ENCODE measurements around the gene CLVS2.

DNA sequence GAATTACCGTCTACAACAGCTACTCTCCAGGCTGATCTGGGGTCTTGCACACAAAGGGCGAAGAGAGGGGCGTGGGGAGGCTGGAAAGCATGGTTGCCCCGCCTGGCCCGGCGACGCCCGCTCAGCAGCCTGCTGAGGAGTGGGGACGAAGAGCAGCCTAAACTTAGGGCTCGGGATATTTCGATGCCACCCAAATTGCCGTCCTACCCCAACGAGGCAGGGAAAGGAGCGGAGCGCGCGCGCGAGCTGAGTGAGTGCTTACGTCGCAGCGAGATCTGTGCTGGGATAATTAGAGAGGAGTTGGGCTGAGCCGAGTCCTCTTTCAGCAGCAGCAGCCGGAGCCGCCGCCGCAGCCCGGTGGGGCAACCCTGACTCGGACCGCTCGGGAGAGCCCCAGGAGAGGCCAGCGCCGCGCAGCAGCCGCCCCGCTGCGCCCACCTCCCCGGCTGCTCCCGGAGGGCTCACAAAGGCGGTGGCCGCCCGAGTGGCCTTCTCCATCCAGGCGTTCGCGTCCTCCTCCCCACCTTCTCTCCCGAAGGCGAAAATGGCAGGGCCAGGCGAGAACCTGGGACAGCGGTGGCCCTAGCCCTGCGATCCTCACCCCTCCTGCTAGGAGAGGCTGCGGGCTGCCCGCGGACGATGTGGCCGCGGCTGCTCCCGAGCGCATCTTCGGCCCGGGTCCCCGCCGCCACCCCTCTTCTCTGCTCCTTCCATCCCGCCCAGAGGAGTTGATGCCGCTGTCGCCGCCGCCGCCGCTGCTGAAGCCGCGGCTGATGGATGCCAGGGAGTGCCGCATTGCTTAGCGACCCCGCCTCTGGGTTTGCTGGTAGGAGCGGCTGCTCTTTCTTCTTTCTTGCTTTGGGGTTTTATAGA lies at the start of gene CLVS2:
- TF ChIP-seq EZH2 (IDR thresholded peaks at IDR 0.05; ENCODE audit: low read length) = peak; percentile 92
- TF ChIP-seq, protein P1, sequence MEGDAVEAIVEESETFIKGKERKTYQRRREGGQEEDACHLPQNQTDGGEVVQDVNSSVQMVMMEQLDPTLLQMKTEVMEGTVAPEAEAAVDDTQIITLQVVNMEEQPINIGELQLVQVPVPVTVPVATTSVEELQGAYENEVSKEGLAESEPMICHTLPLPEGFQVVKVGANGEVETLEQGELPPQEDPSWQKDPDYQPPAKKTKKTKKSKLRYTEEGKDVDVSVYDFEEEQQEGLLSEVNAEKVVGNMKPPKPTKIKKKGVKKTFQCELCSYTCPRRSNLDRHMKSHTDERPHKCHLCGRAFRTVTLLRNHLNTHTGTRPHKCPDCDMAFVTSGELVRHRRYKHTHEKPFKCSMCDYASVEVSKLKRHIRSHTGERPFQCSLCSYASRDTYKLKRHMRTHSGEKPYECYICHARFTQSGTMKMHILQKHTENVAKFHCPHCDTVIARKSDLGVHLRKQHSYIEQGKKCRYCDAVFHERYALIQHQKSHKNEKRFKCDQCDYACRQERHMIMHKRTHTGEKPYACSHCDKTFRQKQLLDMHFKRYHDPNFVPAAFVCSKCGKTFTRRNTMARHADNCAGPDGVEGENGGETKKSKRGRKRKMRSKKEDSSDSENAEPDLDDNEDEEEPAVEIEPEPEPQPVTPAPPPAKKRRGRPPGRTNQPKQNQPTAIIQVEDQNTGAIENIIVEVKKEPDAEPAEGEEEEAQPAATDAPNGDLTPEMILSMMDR (optimal IDR thresholded peaks at IDR 0.05 in 1 of 3, IDR thresholded peaks at IDR 0.05 in 1 of 3, conservative IDR thresholded peaks at IDR 0.05 in 1 of 3; ENCODE audit: extremely low read depth in 1 of 3, insufficient read depth in 2 of 3, low read length in 3 of 3) = no peak

Data from keratinocyte (primary cell).